H1 (cell line): ENCODE measurements around the gene CGB2.

Experiments
- HDAC2 ChIP-seq, 2 experiments: fragments of 300-600 bp in 1 of 2; sonication (generic) in 1 of 2; IDR thresholded peaks; 2 replicates each; pipeline ENCODE4 v1.6.1; 2011 to 2012; ENCODE audit warnings: low read depth in 2 of 2, low read length in 2 of 2, mild to moderate bottlenecking in 2 of 2, moderate library complexity in 2 of 2, borderline replicate concordance in 1 of 2, inconsistent platforms in 1 of 2
- MAX ChIP-seq: IDR thresholded peaks from 2 replicates; pipeline ENCODE4 v1.6.1; 2012; ENCODE audit warnings: inconsistent platforms
- SP1 ChIP-seq: IDR thresholded peaks from 2 replicates; pipeline ENCODE4 v1.6.1; 2011; ENCODE audit warnings: low read depth, low read length
- TAF1 ChIP-seq: IDR thresholded peaks from 2 replicates; pipeline ENCODE4 v1.6.1; 2011; ENCODE audit warnings: mild to moderate bottlenecking, low read depth, low read length

GRCh38 chr19:49009828-49010227 lies 21.9 kb upstream of the CGB2 start:
- TF ChIP-seq TAF1 (no peak), HDAC2 (IDR thresholded peaks at IDR 0.05; ENCODE audit: borderline replicate concordance in 1 of 2, low read depth in 2 of 2, low read length in 2 of 2) (no peak), MAX (no peak), SP1 (no peak)
